PC-3 (cell line): ENCODE data around the gene CCDC60. TPM values are rescaled to one million over a fixed set of nuclear protein-coding genes. Genes with fewer than 3 reads are reported as not detected.

Source experiments
- ATAC-seq: fragments of 200-7000 bp; cut with Tn5 transposase; 2 replicates; pipeline ENCODE4 v1.9.1; 2020; ENCODE audit warnings: mild to moderate bottlenecking, moderate library complexity
- BruUV-seq: library from RNA; stranded (reverse); fragments of 400-500 nt; replicated peaks from 2 replicates; lab custom pipeline; 2021; lab: Mats Ljungman, UMichigan
- CTCF ChIA-PET: fragments of 300-600 bp; sonication (Branson Sonifier 250); formaldehyde crosslinking; loops from one replicate; lab custom pipeline; 2022; ENCODE audit warnings: antibody characterized with exemption; lab: Charles Lee
- POLR2A ChIA-PET: fragments of 300-600 bp; sonication (Branson Sonifier 250); formaldehyde crosslinking; loops from one replicate; lab custom pipeline; 2022; ENCODE audit warnings: antibody characterized with exemption; ENCODE audit not compliant: unreplicated experiment; lab: Charles Lee
- DNase-seq: peaks from one replicate; pipeline ENCODE4 v3.0.0-alpha.2; 2015
- H2AFZ ChIP-seq: fragments of 300-600 bp; sonication (generic); 2 replicates; pipeline ENCODE4 v1.6.0; 2016; ENCODE audit warnings: antibody characterized with exemption, low read length
- H3F3A ChIP-seq: fragments of 300-600 bp; sonication (generic); one replicate; pipeline ENCODE4 v1.6.0; 2017; ENCODE audit warnings: antibody characterized with exemption, low read length, control low read depth, mild to moderate bottlenecking; ENCODE audit not compliant: unreplicated experiment
- H3K27ac ChIP-seq: fragments of 300-600 bp; sonication (generic); 2 replicates; pipeline ENCODE4 v1.5.1; 2016; ENCODE audit warnings: mild to moderate bottlenecking, low read length
- H3K27me3 ChIP-seq: fragments of 300-600 bp; sonication (generic); 2 replicates; pipeline ENCODE4 v1.6.1; 2016; ENCODE audit warnings: low read length, mixed read lengths
- H3K36me3 ChIP-seq: fragments of 300-600 bp; sonication (generic); 2 replicates; pipeline ENCODE4 v1.6.1; 2016; ENCODE audit warnings: low read depth, mixed run types, low read length, mixed read lengths
- H3K4me1 ChIP-seq: fragments of 300-600 bp; sonication (generic); 2 replicates; pipeline ENCODE4 v1.5.1; 2016; ENCODE audit warnings: low read length; ENCODE audit not compliant: insufficient read depth
- H3K4me2 ChIP-seq: fragments of 300-600 bp; sonication (generic); 2 replicates; pipeline ENCODE4 v1.6.0; 2016; ENCODE audit warnings: low read length
- H3K4me3 ChIP-seq: fragments of 300-600 bp; sonication (generic); 2 replicates; pipeline ENCODE4 v1.5.1; 2016; ENCODE audit warnings: mild to moderate bottlenecking, low read length, mixed read lengths
- H3K79me2 ChIP-seq: fragments of 300-600 bp; sonication (generic); 2 replicates; pipeline ENCODE4 v1.6.1; 2017; ENCODE audit warnings: low read length, mixed read lengths
- H3K9ac ChIP-seq: fragments of 300-600 bp; sonication (generic); 2 replicates; pipeline ENCODE4 v1.6.0; 2016; ENCODE audit warnings: mild to moderate bottlenecking, low read length
- H3K9me2 ChIP-seq: fragments of 300-600 bp; sonication (generic); replicated peaks from 2 replicates; pipeline ENCODE4 v1.6.1; 2016; ENCODE audit warnings: mixed run types, low read length, mixed read lengths
- H3K9me3 ChIP-seq: fragments of 300-600 bp; sonication (generic); 2 replicates; pipeline ENCODE4 v1.6.1; 2016; ENCODE audit warnings: low read length, mixed read lengths
- H4K20me1 ChIP-seq: fragments of 300-600 bp; sonication (generic); 2 replicates; pipeline ENCODE4 v1.6.1; 2016; ENCODE audit warnings: low read length, mixed read lengths
- CTCF ChIP-seq: fragments of 300-600 bp; sonication (generic); conservative IDR thresholded peaks from 2 replicates; pipeline ENCODE4 v1.5.1; 2017; ENCODE audit warnings: antibody characterized with exemption, low read depth, mild to moderate bottlenecking, low read length
- EZH2 ChIP-seq: fragments of 300-600 bp; sonication (generic); IDR thresholded peaks from one replicate; pipeline ENCODE4 v1.6.1; 2017; ENCODE audit warnings: antibody characterized with exemption, mild to moderate bottlenecking, low read length; ENCODE audit not compliant: unreplicated experiment
- EZH2phosphoT487 ChIP-seq: fragments of 300-600 bp; sonication (generic); IDR thresholded peaks from 2 replicates; pipeline ENCODE4 v1.6.1; 2018; ENCODE audit warnings: mild to moderate bottlenecking, antibody characterized with exemption, low read length, borderline replicate concordance
- intact Hi-C: fragments of 100-400 bp; cut with micrococcal nuclease; formaldehyde crosslinking; loops from 2 replicates; pipeline ENCODE4 v1.9.0; 2023
- total RNA-seq: library from RNA; depleted of rRNA; stranded (reverse); fragments of >200 nt; gene quantifications from 2 replicates; pipeline ENCODE4 v1.2.3, GENCODE V29; 2014

Gene CCDC60
- total RNA-seq, 1 experiment from 2014 or later, result not detected

- no peaks in the 10 kb centered on the region for H3K79me2 ChIP-seq
- no peaks in the 10 kb centered on the region for H4K20me1 ChIP-seq
- POLR2A ChIA-PET, result no interaction called here
- BruUV-seq, result no TSS peak
- H3K4me3 ChIP-seq, result no peak overlapping the region
- CTCF ChIA-PET, result no interaction called here
- ATAC-seq (no peak), DNase-seq (no peak)
- H3K9me2 ChIP-seq, result no peaks in the 10 kb centered on the region
- no peak overlapping the region for H2AFZ ChIP-seq
- no peaks in the 10 kb centered on the region for H3F3A ChIP-seq
- intact Hi-C loops, result no loop called here
- peaks cover 28% of the 10 kb centered on the region for H3K27me3 ChIP-seq
- H3K9me3 ChIP-seq, result no peaks in the 10 kb centered on the region
- H3K9ac ChIP-seq, result no peak overlapping the region
- H3K27ac ChIP-seq, result no peak overlapping the region
- H3K4me2 ChIP-seq, result no peak overlapping the region
- no peaks in the 10 kb centered on the region for H3K4me1 ChIP-seq
- H3K36me3 ChIP-seq, result no peaks in the 10 kb centered on the region
- TF ChIP-seq CTCF (no peak), EZH2phosphoT487 (no peak), EZH2 (no peak)
Measured at GRCh38 chr12:119319638-119320037, 14.9 kb upstream of the CCDC60 start.

DNA sequence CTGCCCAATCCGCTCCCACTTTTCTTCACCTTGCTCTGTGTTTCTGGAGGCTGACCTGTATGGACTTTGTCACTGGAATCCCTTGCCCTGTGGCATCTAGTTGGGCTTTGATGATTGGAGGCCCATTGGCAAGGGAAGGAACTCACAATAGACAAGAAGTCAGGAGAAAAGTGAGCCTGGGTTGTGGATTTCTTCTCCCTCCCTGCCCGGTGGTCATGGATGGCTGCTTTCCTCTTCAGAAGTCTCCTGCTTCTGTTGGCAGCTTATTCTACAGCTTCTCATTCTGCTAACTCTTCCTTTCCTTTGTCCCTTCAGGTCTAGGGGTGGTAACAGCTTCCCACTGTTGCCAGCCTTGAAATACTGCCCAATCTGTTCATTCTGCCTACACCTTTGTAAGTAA lies 13.9 kb upstream of the CCDC60 start:
- no peaks in the 10 kb centered on the region for H3K4me1 ChIP-seq
- CTCF ChIA-PET, result no interaction called here
- H3K36me3 ChIP-seq, result no peaks in the 10 kb centered on the region
- no peaks in the 10 kb centered on the region for H3K9me3 ChIP-seq
- H4K20me1 ChIP-seq, result no peaks in the 10 kb centered on the region
- no TSS peak for BruUV-seq
- H3K27me3 ChIP-seq, result peaks cover 26% of the 10 kb centered on the region
- H3F3A ChIP-seq, result no peaks in the 10 kb centered on the region
- intact Hi-C loops, result no loop called here
- H2AFZ ChIP-seq, result no peak overlapping the region
- no peaks in the 10 kb centered on the region for H3K79me2 ChIP-seq
- H3K9ac ChIP-seq, result no peak overlapping the region
- no peaks in the 10 kb centered on the region for H3K9me2 ChIP-seq
- H3K4me3 ChIP-seq, result no peak overlapping the region
- no peak overlapping the region for H3K27ac ChIP-seq
- no peak for DNase-seq
- TF ChIP-seq CTCF (no peak), EZH2 (no peak), EZH2phosphoT487 (no peak)
- H3K4me2 ChIP-seq, result no peak overlapping the region
- ATAC-seq, result no peak
- POLR2A ChIA-PET, result no interaction called here

GRCh38 chr12:119322301-119322723 lies 12.2 kb upstream of the CCDC60 start:
- no peaks in the 10 kb centered on the region for H3K79me2 ChIP-seq
- H3K36me3 ChIP-seq, result no peaks in the 10 kb centered on the region
- CTCF ChIA-PET, result no interaction called here
- H3K27me3 ChIP-seq, result peaks cover 20% of the 10 kb centered on the region
- no peak overlapping the region for H2AFZ ChIP-seq
- no peaks in the 10 kb centered on the region for H3K9me2 ChIP-seq
- POLR2A ChIA-PET, result no interaction called here
- no peak for TF ChIP-seq EZH2
- no peak for TF ChIP-seq EZH2phosphoT487
- no peak for TF ChIP-seq CTCF
- H3F3A ChIP-seq, result no peaks in the 10 kb centered on the region
- H3K4me2 ChIP-seq, result no peak overlapping the region
- intact Hi-C loops, result no loop called here
- no peak overlapping the region for H3K27ac ChIP-seq
- ATAC-seq, result no peak
- no peaks in the 10 kb centered on the region for H4K20me1 ChIP-seq
- no TSS peak for BruUV-seq
- H3K4me3 ChIP-seq, result no peak overlapping the region
- H3K9ac ChIP-seq, result no peak overlapping the region
- H3K9me3 ChIP-seq, result no peaks in the 10 kb centered on the region
- no peaks in the 10 kb centered on the region for H3K4me1 ChIP-seq
- DNase-seq, result no peak
